ENCODE data around the gene DAZAP1. TPM values are rescaled to one million over a fixed set of nuclear protein-coding genes. Genes with fewer than 3 reads are reported as not detected.
"Not testable (repeated sequence)": the region's sequence is repeated elsewhere in the genome, so short reads cannot be mapped to it uniquely, and the experiment has no call there.

DAZAP1 gene
- total RNA-seq, 4 donors from 2014 or later: 1.2 to 102 (median 23.8) TPM

DNA sequence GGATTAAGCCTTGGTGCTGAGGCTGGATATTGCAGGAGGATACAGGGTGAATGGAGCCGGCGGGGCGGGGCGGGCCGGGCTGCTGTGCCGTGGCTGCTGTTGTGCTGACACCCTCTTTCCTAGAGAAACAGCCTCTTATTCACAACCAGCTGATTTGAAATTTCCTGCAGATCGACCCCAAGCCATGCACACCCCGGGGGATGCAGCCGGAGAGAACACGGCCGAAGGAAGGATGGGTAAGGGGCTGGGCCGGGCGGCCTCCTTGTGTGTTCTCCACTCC lies 11.1 kb downstream of the DAZAP1 start:
- H3K9me3 ChIP-seq: no peaks in the 10 kb centered on the region
- no peak for DNase-seq
- no peak overlapping the region for H3K4me3 ChIP-seq
- H3K36me3 ChIP-seq: no peaks in the 10 kb centered on the region
- no peaks in the 10 kb centered on the region for H3K27me3 ChIP-seq
- peaks cover 17 to 32% of the 10 kb centered on the region in 2 donors for H3K4me1 ChIP-seq
- intact Hi-C loops (cut with DNase I; ENCODE audit: low total_unique reads): no loop called here
- TF ChIP-seq POLR2A (IDR thresholded peaks at IDR 0.05): no peak
- TF ChIP-seq, protein P1, sequence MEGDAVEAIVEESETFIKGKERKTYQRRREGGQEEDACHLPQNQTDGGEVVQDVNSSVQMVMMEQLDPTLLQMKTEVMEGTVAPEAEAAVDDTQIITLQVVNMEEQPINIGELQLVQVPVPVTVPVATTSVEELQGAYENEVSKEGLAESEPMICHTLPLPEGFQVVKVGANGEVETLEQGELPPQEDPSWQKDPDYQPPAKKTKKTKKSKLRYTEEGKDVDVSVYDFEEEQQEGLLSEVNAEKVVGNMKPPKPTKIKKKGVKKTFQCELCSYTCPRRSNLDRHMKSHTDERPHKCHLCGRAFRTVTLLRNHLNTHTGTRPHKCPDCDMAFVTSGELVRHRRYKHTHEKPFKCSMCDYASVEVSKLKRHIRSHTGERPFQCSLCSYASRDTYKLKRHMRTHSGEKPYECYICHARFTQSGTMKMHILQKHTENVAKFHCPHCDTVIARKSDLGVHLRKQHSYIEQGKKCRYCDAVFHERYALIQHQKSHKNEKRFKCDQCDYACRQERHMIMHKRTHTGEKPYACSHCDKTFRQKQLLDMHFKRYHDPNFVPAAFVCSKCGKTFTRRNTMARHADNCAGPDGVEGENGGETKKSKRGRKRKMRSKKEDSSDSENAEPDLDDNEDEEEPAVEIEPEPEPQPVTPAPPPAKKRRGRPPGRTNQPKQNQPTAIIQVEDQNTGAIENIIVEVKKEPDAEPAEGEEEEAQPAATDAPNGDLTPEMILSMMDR (IDR thresholded peaks at IDR 0.05): no peak
- H3K27ac ChIP-seq: peak overlapping the region; percentile 78 to 86

DNA sequence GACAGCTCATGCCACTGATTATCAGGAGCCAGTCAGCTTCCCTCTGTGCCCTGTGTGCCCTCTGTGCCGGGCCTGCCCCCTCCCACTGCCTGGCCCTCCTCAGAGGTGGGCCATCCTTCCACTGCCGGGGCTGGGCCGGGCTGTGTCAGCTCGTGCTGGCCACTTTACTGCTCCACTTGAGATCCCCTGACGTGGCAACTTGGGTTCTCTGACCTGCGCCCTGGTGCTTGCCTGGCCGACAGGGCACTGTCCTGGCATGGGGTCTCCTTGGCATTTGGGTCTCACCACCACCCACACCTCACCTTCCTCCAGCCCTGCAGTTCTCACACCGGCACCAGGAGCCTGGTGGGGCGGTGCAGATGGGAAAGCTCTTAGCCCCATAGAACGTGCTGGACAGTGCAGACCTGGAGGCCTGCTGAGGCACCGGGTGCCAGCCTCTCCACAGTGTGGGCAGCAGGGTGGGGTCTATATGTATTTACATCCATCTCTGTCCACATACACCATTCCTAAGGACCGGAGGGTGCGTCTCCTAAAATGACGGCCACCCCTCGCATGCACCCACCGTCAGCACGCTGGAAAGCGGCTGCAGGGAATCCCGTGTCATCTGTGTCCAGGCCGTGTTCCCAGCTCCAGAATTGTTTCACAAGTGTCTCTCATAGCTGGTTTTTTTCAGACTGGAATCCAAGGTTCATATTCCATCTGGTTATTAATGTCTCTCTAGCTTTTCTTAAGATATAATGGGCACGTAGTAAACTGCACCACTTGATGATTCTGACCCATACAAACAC lies 11.8 kb downstream of the DAZAP1 start:
- no peak for TF ChIP-seq POLR2A (IDR thresholded peaks at IDR 0.05)
- TF ChIP-seq, protein P1 (IDR thresholded peaks at IDR 0.05): no peak
- Histone ChIP-seq H3K27me3 (no peaks in the 10 kb centered on the region), H3K36me3 (no peaks in the 10 kb centered on the region), H3K4me1 (peaks cover 17 to 32% of the 10 kb centered on the region in 2 donors), H3K4me3 (no peak overlapping the region), H3K9me3 (no peaks in the 10 kb centered on the region), H3K27ac (peak overlapping the region in 1 of 2 donors; percentile 86)
- intact Hi-C loops (cut with DNase I; ENCODE audit: low total_unique reads): no loop called here
- DNase-seq: no peak

DNA sequence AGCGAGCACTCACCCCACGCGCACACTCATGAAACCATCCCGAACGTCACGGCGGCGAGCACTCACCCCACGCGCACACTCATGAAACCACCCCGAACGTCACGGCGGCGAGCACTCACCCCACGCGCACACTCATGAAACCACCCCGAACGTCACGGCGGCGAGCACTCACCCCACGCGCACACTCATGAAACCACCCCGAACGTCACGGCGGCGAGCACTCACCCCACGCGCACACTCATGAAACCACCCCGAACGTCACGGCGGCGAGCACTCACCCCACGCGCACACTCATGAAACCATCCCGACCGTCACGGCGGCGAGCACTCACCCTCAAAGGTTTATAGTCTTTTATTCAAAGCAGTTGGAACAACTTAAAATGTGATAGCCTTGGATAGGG lies 12.7 kb downstream of the DAZAP1 start:
- intact Hi-C loops (cut with DNase I; ENCODE audit: low total_unique reads); H3K27ac ChIP-seq; H3K27me3 ChIP-seq; DNase-seq; H3K4me3 ChIP-seq; H3K36me3 ChIP-seq; H3K9me3 ChIP-seq: not testable (repeated sequence)
- H3K4me1 ChIP-seq: peaks cover 17 to 32% of the 10 kb centered on the region in 2 donors

DNA sequence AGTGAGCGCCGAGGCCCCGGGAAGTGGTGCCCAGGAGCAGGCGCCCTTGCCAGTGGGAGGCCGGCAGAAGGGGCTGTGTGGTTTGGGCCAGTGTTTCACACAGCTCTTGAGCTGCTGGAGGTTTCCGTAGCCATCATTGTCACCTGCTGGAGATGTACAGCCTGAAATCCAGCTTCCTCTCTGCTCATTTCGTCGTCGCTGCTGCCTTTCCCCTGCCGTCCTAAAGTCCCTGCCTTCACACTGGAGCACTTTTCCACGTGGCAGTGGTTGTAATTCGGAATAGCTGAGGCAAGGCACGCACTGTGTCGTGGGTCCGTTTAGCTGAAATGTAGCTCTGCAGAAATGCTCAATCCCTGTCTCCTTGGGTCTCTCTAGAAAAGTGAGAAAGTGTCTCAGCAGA lies 13.2 kb downstream of the DAZAP1 start:
- H3K9me3 ChIP-seq: no peaks in the 10 kb centered on the region
- no peaks in the 10 kb centered on the region for H3K36me3 ChIP-seq
- no peaks in the 10 kb centered on the region for H3K27me3 ChIP-seq
- peaks cover 17 to 30% of the 10 kb centered on the region in 2 donors for H3K4me1 ChIP-seq
- no peak overlapping the region for H3K27ac ChIP-seq
- no peak overlapping the region for H3K4me3 ChIP-seq
- TF ChIP-seq, protein P1 (IDR thresholded peaks at IDR 0.05): no peak
- no peak for TF ChIP-seq POLR2A (IDR thresholded peaks at IDR 0.05)
- intact Hi-C loops (cut with DNase I; ENCODE audit: low total_unique reads): no loop called here
- DNase-seq: no peak

DNA sequence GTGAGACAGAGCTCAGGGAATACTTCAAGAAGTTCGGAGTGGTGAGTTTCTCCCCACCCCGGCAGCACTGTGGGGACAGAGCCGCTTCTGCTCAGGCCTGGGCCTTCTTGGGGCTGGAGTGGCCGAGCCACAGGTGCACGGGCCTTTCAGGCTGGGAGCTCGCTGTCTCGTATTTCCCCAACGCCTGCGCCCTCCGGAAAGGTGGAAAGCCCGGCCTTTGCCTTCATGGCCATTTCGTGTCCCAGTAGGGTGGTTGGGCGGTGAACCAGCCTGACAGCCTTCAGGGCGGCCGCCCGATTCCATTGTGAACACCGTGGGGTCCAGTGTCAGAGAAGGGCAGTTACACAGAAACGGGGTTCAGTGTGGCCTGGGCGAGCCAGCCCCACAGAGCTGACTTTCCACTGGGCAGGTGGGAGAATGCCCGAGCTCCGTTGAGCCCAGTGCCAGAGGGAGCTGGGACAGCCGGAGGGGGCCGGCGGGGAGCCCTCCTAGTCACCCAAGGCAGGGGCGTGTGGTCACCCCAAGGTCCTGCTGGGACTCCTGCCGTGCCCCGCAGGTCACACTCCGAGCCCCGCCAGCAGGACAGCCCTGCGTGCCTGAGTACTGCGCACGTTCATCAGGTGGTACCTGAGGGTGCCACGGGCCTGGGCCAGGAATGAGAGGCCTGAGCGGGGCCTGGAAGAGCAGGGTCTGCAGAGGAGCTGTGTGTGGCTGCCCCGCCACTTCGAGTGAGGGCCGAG lies 14.0 kb downstream of the DAZAP1 start:
- Histone ChIP-seq H3K36me3 (no peaks in the 10 kb centered on the region), H3K27ac (no peak overlapping the region), H3K4me1 (peaks cover 9 to 22% of the 10 kb centered on the region in 2 donors), H3K9me3 (no peaks in the 10 kb centered on the region), H3K27me3 (no peaks in the 10 kb centered on the region), H3K4me3 (no peak overlapping the region)
- TF ChIP-seq POLR2A (IDR thresholded peaks at IDR 0.05): no peak
- TF ChIP-seq, protein P1 (IDR thresholded peaks at IDR 0.05): no peak
- intact Hi-C loops (cut with DNase I; ENCODE audit: low total_unique reads): no loop called here
- no peak for DNase-seq
